HepG2 (cell line): ENCODE data around the gene CSTPP1. TPM values are rescaled to one million over a fixed set of nuclear protein-coding genes. Genes with fewer than 3 reads are reported as not detected.

Experiments used
- ATF1 ChIP-seq: IDR thresholded peaks from 2 replicates; pipeline ENCODE4 v1.6.1; 2016; ENCODE audit warnings: mild to moderate bottlenecking, control low read depth
- CC2D1A ChIP-seq: sonication (generic); formaldehyde crosslinking; IDR thresholded peaks from 2 replicates; pipeline ENCODE4 v1.8.1; 2023; ENCODE audit warnings: mild to moderate bottlenecking, missing genetic modification reagents
- DR1 ChIP-seq: sonication (generic); formaldehyde crosslinking; IDR thresholded peaks from 2 replicates; pipeline ENCODE4 v1.8.0; 2021; ENCODE audit warnings: mild to moderate bottlenecking, missing genetic modification reagents, inconsistent platforms
- EHMT2 ChIP-seq: fragments of 200-600 bp; sonication (generic); IDR thresholded peaks from 2 replicates; pipeline ENCODE4 v1.7.0; 2017; ENCODE audit warnings: antibody characterized with exemption, low read depth, low read length, borderline replicate concordance
- FOXP1 ChIP-seq, 2 experiments: fragments of 450-650 bp in 1 of 2; IDR thresholded peaks; 2 replicates each; pipeline ENCODE4 v1.6.1; 2017 to 2018; ENCODE audit warnings: antibody characterized with exemption in 1 of 2
- GATAD2A ChIP-seq: IDR thresholded peaks from 2 replicates; pipeline ENCODE4 v1.6.1; 2016
- KLF16 ChIP-seq, 2 experiments: sonication (generic) in 1 of 2; formaldehyde crosslinking in 1 of 2; IDR thresholded peaks; 2 replicates each; pipeline versions ENCODE4 v1.6.1 to v1.8.0; 2016 to 2023; ENCODE audit warnings: missing genetic modification reagents in 2 of 2, missing compliant biosample characterization in 1 of 2
- LRRFIP1 ChIP-seq: sonication (generic); formaldehyde crosslinking; conservative IDR thresholded peaks from 2 replicates; pipeline ENCODE4 v1.4.0; 2020; ENCODE audit warnings: missing genetic modification reagents
- NRL ChIP-seq: sonication (generic); formaldehyde crosslinking; IDR thresholded peaks from 2 replicates; pipeline ENCODE4 v1.5.0; 2020; ENCODE audit warnings: missing genetic modification reagents, mild to moderate bottlenecking, moderate library complexity, borderline replicate concordance
- SCMH1 ChIP-seq: sonication (generic); formaldehyde crosslinking; IDR thresholded peaks from 2 replicates; pipeline ENCODE4 v1.9.0; 2021; ENCODE audit warnings: missing genetic modification reagents, mild to moderate bottlenecking, borderline replicate concordance
- SRSF9 ChIP-seq: fragments of 200-400 bp; formaldehyde crosslinking; IDR thresholded peaks from 2 replicates; pipeline ENCODE4 v1.6.1; 2018; ENCODE audit warnings: borderline replicate concordance, mild to moderate bottlenecking, low read depth, low read length; ENCODE audit not compliant: insufficient read depth, poor library complexity, severe bottlenecking
- TCF7 ChIP-seq: sonication (generic); IDR thresholded peaks from 2 replicates; pipeline ENCODE4 v1.6.1; 2016; ENCODE audit warnings: antibody characterized with exemption, low read depth
- ZNF652 ChIP-seq: IDR thresholded peaks from 2 replicates; pipeline ENCODE4 v1.6.1; 2016; ENCODE audit warnings: low read depth, borderline replicate concordance
- ZNF788 ChIP-seq: sonication (generic); formaldehyde crosslinking; IDR thresholded peaks from 2 replicates; pipeline ENCODE4 v1.5.0; 2020; ENCODE audit warnings: mild to moderate bottlenecking, missing genetic modification reagents, borderline replicate concordance
- polyA plus RNA-seq, 8 experiments: library from polyadenylated mRNA; depleted of rRNA in 3 of 8; stranded (reverse) in 7 of 8; unstranded in 1 of 8; fragments of >200 nt; fragmentation: Illumina TruSeq in 4 of 8; extraction: Trizol in 4 of 8; gene quantifications; 2 replicates each; pipeline versions ENCODE4 v1.2.1 to v1.2.3, GENCODE V29; 2011 to 2016; ENCODE audit warnings: low read depth in 4 of 8, missing spikeins in 1 of 8, mixed read lengths in 1 of 8; ENCODE audit not compliant: insufficient read depth in 1 of 8
- total RNA-seq, 5 experiments: library from RNA; depleted of rRNA; stranded (reverse); fragments of >200 nt; fragmentation: Illumina TruSeq; extraction: Trizol; gene quantifications; 2 replicates each; pipeline ENCODE4 v1.2.3, GENCODE V29; 2016; ENCODE audit warnings: low read depth in 1 of 5
- TF ChIP-seq, protein P1 (sequence below): sonication (generic); formaldehyde crosslinking; IDR thresholded peaks from 2 replicates; pipeline ENCODE4 v1.9.0; 2022; ENCODE audit warnings: missing genetic modification reagents, mild to moderate bottlenecking, borderline replicate concordance

Gene CSTPP1
- total and polyA plus RNA-seq, 2 of the 13 experiments (the other 11 are each of a cell fraction or from before 2014, with no cell fraction given) = 12.3 to 14.6 TPM

DNA sequence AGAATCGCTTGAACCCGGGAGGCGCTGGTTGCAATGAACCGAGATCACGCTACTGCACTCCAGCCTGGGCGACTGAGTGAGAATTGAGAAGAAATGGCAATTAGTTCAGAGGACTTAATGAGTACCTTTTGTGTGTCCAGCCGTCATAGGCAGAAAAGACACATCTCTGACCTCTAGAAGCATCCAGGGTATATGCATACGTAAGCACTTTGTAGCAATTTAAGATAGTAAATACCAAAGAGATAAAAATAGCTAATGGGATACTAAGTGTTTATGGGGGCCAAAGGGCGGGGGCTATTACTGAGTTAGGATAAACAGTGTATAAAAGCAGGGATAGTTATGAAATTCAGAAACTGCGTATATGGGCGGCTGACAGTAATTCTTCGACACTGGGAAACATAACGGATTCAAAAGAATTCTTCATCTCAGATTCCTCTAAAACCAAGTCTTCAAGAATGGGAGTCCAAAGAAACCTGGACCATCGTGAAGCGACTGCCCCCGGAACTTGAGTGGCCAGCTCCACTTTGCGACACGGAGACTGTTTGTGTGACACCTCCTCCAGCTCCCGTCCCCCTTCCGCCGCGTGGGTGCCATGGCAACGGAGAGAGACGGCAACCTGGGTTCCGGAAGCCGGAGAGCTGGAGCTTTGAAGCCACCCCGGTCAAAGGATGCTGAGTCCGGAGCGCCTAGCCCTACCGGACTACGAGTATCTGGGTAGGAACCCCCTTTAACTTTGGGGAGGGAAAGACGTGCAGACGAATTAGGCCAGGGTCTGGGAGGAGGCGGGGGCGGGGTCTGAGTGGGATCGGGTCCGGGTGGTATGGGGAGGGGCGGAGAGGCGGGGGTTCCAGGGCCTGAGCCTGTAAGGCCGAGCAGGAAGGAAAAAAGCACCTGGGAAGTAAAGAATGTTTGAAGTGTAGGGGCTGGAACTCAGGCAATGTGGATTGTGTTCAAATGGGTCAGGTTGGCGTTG lies at the start of gene CSTPP1 (continued):
- TF ChIP-seq FOXP1 (IDR thresholded peaks at IDR 0.05) = no peak
- TF ChIP-seq FOXP1 (CRISPR knock-in tag; IDR thresholded peaks at IDR 0.05) = peak; percentile 38; the same call in 1 of the 2 replicates
- TF ChIP-seq NRL = no peak
- TF ChIP-seq CC2D1A (CRISPR knock-in tag) = no peak
- TF ChIP-seq TCF7 = no peak; the same call in 1 of the 2 replicates
- TF ChIP-seq GATAD2A = peak; percentile 64; the same call in 1 of the 2 replicates
- TF ChIP-seq, protein P1, sequence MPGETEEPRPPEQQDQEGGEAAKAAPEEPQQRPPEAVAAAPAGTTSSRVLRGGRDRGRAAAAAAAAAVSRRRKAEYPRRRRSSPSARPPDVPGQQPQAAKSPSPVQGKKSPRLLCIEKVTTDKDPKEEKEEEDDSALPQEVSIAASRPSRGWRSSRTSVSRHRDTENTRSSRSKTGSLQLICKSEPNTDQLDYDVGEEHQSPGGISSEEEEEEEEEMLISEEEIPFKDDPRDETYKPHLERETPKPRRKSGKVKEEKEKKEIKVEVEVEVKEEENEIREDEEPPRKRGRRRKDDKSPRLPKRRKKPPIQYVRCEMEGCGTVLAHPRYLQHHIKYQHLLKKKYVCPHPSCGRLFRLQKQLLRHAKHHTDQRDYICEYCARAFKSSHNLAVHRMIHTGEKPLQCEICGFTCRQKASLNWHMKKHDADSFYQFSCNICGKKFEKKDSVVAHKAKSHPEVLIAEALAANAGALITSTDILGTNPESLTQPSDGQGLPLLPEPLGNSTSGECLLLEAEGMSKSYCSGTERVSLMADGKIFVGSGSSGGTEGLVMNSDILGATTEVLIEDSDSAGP (CRISPR knock-in tag) = peak; percentile 83
- TF ChIP-seq ZNF788 (CRISPR knock-in tag) = peak; percentile 82; the same call in 1 of the 2 replicates
- TF ChIP-seq SRSF9 = no peak
- TF ChIP-seq DR1 = no peak
- TF ChIP-seq LRRFIP1 = no peak
- no peak for TF ChIP-seq SCMH1 (CRISPR knock-in tag)
- no peak for TF ChIP-seq ATF1 (CRISPR knock-in tag)
- peak; percentile 64; the same call in 1 of the 2 replicates for TF ChIP-seq EHMT2
- TF ChIP-seq KLF16 (CRISPR knock-in tag; IDR thresholded peaks at IDR 0.05) = peak in 1 of 2 experiments; percentile 53; a peak in 1 of 4 replicates
- TF ChIP-seq ZNF652 (CRISPR knock-in tag) = 0 out of 2 replicates have a peak, but pooled peaks have one; percentile 36
